ENCODE data around the gene PELI2. TPM values are rescaled to one million over a fixed set of nuclear protein-coding genes. Genes with fewer than 3 reads are reported as not detected.

PELI2 gene
- total RNA-seq, 2 donors from 2014 or later, result 9.8 to 13.9 TPM

DNA sequence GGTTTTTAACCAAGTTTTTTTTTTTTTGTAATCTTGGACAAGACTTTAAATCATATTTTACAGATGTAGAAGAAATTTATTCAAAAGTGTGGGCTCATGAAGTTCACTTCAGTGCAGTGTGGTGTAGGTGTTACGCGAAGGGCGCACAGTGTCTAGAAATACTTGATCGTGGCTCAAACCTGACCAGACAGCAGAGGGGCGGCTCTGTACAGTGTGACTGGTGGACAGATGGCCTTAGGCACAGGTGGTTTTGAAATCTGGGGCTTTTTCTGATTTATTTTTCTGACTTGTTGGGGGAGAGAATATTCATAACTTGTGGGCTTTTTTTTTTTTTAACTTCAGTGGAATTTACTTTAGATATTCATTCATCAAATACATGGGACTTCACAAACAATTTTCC lies 179.2 kb downstream of the PELI2 start:
- Histone ChIP-seq H3K9me3 (no peaks in the 10 kb centered on the region), H3K27ac (no peak overlapping the region), H3K4me1 (no peaks in the 10 kb centered on the region), H3K9ac (ENCODE audit: low read depth in 2 of 2, low read length in 2 of 2) (no peak overlapping the region), H3K4me3 (no peak overlapping the region), H3K27me3 (no peaks in the 10 kb centered on the region), H3K36me3 (no peaks in the 10 kb centered on the region)
- DNase-seq, result no peak
- intact Hi-C loops (cut with DNase I), result no loop called here
- no peak for TF ChIP-seq CTCF (IDR thresholded peaks at IDR 0.05)

GRCh38 chr14:56299306-56299984 lies 181.2 kb downstream of the PELI2 start:
- Histone ChIP-seq H3K27ac (no peak overlapping the region), H3K36me3 (no peaks in the 10 kb centered on the region), H3K27me3 (no peaks in the 10 kb centered on the region), H3K9ac (ENCODE audit: low read depth in 2 of 2, low read length in 2 of 2) (no peak overlapping the region), H3K9me3 (no peaks in the 10 kb centered on the region), H3K4me1 (no peaks in the 10 kb centered on the region), H3K4me3 (no peak overlapping the region)
- intact Hi-C loops (cut with DNase I), result no loop called here
- TF ChIP-seq CTCF (IDR thresholded peaks at IDR 0.05), result no peak
- DNase-seq, result no peak

- H3K9me3 ChIP-seq, result no peaks in the 10 kb centered on the region
- H3K4me3 ChIP-seq, result no peak overlapping the region
- H3K27me3 ChIP-seq, result no peaks in the 10 kb centered on the region
- no peak overlapping the region for H3K27ac ChIP-seq
- no peak for DNase-seq
- no peaks in the 10 kb centered on the region for H3K36me3 ChIP-seq
- H3K9ac ChIP-seq (ENCODE audit: low read depth in 2 of 2, low read length in 2 of 2), result no peak overlapping the region
- TF ChIP-seq CTCF (IDR thresholded peaks at IDR 0.05), result no peak
- intact Hi-C loops (cut with DNase I), result no loop called here
- no peaks in the 10 kb centered on the region for H3K4me1 ChIP-seq
These were observed 182.3 kb downstream of the PELI2 start for GRCh38 chr14:56300495-56300894.

DNA sequence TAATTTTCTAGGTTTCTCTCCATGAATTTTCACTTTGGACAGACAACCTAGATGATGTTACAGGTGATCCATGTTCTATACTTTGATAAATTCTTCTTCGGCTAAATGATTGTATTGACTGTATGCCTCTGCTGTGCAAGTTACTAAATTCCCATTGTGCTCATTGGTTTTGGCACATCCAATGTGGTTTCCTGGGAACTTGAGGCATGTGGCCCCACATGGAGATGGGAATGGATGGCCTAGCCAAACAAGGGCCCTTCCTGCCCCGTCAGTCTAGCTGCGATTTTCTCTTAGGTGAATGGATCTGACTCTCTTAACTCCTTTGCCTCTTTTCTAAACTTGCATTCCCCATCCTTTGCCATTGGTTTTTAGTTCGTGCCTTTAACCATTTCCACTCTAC lies 186.2 kb downstream of the PELI2 start:
- Histone ChIP-seq H3K27ac (no peak overlapping the region), H3K4me1 (no peaks in the 10 kb centered on the region), H3K9me3 (no peaks in the 10 kb centered on the region), H3K4me3 (no peak overlapping the region), H3K36me3 (no peaks in the 10 kb centered on the region), H3K9ac (ENCODE audit: low read depth in 2 of 2, low read length in 2 of 2) (no peak overlapping the region), H3K27me3 (no peaks in the 10 kb centered on the region)
- DNase-seq, result no peak
- no peak for TF ChIP-seq CTCF (IDR thresholded peaks at IDR 0.05)
- intact Hi-C loops (cut with DNase I), result no loop called here

- intact Hi-C loops (cut with DNase I), result no loop called here
These were observed 191.0 kb downstream of the PELI2 start for GRCh38 chr14:56309198-56309597.

More at GRCh38 chr14:56309198-56309597, 191.0 kb downstream of the PELI2 start:
- TF ChIP-seq CTCF (IDR thresholded peaks at IDR 0.05), result no peak
- H3K27ac ChIP-seq, result no peak overlapping the region
- H3K4me3 ChIP-seq, result no peak overlapping the region
- no peak for DNase-seq
- no peaks in the 10 kb centered on the region for H3K36me3 ChIP-seq
- H3K27me3 ChIP-seq, result no peaks in the 10 kb centered on the region
- no peak overlapping the region for H3K9ac ChIP-seq (ENCODE audit: low read depth in 2 of 2, low read length in 2 of 2)
- H3K9me3 ChIP-seq, result no peaks in the 10 kb centered on the region
- H3K4me1 ChIP-seq, result no peaks in the 10 kb centered on the region
